Sigmoid colon (tissue), 4 donors: Measurements from ENCODE around the gene SYNPO2.

ENCODE experiments used
- POLR2AphosphoS5 ChIP-seq, 4 donors: sonication (generic); formaldehyde crosslinking; IDR thresholded peaks; one replicate each; pipeline ENCODE4 v1.6.1; 2017; ENCODE audit warnings: antibody characterized with exemption in 4 of 4
- TF ChIP-seq, protein P1 (sequence below), 4 experiments: fragments of 450-650 bp in 3 of 4; fragments of 200-600 bp in 1 of 4; IDR thresholded peaks; one replicate each; pipeline ENCODE4 v1.5.1; 2016 to 2019; ENCODE audit warnings: antibody characterized with exemption in 4 of 4, mild to moderate bottlenecking in 3 of 4, moderate library complexity in 2 of 4

DNA sequence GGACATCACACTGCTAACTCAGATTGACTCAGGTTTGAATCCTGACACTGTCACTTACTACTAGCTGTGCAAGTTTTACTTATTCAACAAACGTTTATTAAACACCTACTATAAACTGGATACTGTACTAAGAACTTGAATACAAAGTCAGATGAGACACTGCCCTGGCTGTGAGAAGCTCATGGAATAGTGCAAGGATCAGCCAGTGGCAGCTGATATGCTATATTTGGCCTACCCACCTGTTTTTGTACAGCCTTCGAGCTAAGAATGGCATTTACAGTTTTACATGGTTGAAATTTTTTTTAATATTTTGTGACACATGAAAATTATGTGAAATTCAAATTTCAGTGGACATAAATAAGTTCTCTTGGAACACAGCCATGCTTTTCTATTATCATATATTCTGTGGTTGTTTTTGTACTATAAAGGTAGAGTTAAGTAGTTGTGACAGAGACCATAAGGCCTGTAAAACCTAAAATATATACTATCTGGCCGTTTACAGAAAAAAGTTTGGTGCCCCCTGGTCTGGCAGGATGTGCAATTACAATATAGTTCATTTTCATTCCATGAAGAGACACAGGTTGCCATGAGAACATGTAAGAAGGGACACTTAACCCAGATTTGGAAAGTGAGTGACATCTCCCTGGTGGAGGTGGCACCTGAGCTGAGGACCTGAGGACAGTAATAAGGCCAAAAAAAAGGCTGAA lies 49.3 kb upstream of the SYNPO2 start:
- no peak for TF ChIP-seq POLR2AphosphoS5 (IDR thresholded peaks at IDR 0.05)
- TF ChIP-seq, protein P1, sequence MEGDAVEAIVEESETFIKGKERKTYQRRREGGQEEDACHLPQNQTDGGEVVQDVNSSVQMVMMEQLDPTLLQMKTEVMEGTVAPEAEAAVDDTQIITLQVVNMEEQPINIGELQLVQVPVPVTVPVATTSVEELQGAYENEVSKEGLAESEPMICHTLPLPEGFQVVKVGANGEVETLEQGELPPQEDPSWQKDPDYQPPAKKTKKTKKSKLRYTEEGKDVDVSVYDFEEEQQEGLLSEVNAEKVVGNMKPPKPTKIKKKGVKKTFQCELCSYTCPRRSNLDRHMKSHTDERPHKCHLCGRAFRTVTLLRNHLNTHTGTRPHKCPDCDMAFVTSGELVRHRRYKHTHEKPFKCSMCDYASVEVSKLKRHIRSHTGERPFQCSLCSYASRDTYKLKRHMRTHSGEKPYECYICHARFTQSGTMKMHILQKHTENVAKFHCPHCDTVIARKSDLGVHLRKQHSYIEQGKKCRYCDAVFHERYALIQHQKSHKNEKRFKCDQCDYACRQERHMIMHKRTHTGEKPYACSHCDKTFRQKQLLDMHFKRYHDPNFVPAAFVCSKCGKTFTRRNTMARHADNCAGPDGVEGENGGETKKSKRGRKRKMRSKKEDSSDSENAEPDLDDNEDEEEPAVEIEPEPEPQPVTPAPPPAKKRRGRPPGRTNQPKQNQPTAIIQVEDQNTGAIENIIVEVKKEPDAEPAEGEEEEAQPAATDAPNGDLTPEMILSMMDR (IDR thresholded peaks at IDR 0.05): no peak
